ENCODE results near the gene PLEKHA8.

- TF ChIP-seq POLR2A (IDR thresholded peaks at IDR 0.05) (no peak), CTCF (IDR thresholded peaks at IDR 0.05) (no peak)
These were observed 13.5 kb downstream of the PLEKHA8 start for GRCh38 chr7:30041526-30042269.

All from adrenal gland (tissue), 5 donors.